LNCaP clone FGC (cell line): ENCODE data around the gene RHOG.

Experiments
- DNase-seq: peaks from one replicate; pipeline ENCODE4 v3.0.0-alpha.2; 2011; ENCODE audit warnings: low read depth
- H3K4me3 ChIP-seq: 2 replicates; pipeline ENCODE4 v1.5.1; 2011; ENCODE audit warnings: mild to moderate bottlenecking, low read depth, low read length, control low read depth
- TF ChIP-seq, protein P1 (sequence below): IDR thresholded peaks from 2 replicates; pipeline ENCODE4 v1.5.1; 2012; ENCODE audit warnings: mild to moderate bottlenecking; ENCODE audit not compliant: control insufficient read depth, insufficient read depth; ENCODE audit errors: extremely low read depth

The RHOG gene

GRCh38 chr11:3841426-3842350 lies 929 bp upstream of the RHOG start:
- TF ChIP-seq, protein P1, sequence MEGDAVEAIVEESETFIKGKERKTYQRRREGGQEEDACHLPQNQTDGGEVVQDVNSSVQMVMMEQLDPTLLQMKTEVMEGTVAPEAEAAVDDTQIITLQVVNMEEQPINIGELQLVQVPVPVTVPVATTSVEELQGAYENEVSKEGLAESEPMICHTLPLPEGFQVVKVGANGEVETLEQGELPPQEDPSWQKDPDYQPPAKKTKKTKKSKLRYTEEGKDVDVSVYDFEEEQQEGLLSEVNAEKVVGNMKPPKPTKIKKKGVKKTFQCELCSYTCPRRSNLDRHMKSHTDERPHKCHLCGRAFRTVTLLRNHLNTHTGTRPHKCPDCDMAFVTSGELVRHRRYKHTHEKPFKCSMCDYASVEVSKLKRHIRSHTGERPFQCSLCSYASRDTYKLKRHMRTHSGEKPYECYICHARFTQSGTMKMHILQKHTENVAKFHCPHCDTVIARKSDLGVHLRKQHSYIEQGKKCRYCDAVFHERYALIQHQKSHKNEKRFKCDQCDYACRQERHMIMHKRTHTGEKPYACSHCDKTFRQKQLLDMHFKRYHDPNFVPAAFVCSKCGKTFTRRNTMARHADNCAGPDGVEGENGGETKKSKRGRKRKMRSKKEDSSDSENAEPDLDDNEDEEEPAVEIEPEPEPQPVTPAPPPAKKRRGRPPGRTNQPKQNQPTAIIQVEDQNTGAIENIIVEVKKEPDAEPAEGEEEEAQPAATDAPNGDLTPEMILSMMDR, result peak; percentile 68
- peak; percentile 55 for DNase-seq
- H3K4me3 ChIP-seq, result peak overlapping the region; percentile 79

- peak overlapping the region; percentile 79 for H3K4me3 ChIP-seq
- TF ChIP-seq, protein P1, result no peak
- no peak for DNase-seq
Measured at GRCh38 chr11:3840004-3840869, 522 bp downstream of the RHOG start.

DNA sequence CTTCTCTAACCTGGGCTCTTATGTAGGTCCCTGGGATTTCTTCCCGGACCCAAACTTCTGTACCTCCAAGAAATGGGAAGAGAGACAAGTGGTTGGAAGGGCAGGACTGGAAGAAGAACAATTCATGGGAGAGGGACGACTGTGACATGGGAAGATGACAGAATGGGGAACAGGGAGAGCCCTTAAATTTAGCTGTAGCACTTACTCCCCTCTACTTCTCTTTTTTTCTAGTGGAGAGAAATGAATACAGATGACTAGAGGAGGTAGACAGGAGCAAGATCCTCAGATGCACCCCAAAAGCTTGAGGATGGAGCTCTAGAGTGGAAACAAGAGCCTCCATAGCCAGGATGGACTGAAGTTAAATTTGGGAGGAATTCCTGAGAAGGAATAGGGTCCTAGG lies 2.3 kb downstream of the RHOG start:
- TF ChIP-seq, protein P1, result no peak
- H3K4me3 ChIP-seq, result no peak overlapping the region
- DNase-seq, result no peak

DNA sequence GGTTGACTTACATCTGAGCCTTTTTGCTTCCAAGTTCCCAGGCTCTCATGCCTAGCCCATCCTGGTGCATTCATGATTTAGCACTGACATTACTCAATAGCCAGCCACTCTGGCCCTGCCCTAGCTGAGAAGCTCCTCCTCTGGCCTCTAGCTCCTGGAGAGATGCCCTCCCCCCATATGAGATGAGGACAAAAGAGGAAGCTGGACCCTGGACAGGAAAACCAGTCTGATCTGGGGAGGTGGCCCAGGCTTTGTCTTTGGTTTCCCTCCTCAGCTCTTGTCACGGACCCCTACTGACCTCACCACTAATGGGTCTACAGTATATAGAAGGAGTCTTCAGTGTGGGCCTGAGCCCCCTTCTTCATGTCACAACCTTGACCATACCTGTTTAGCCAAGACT lies 3.0 kb downstream of the RHOG start:
- TF ChIP-seq, protein P1, result no peak
- no peak overlapping the region for H3K4me3 ChIP-seq
- no peak for DNase-seq

- no peak for DNase-seq
- no peak overlapping the region for H3K4me3 ChIP-seq
- TF ChIP-seq, protein P1, result no peak
Measured at GRCh38 chr11:3836903-3837302, 3.9 kb downstream of the RHOG start.

GRCh38 chr11:3835751-3836150 lies 5.0 kb downstream of the RHOG start:
- H3K4me3 ChIP-seq, result no peak overlapping the region
- TF ChIP-seq, protein P1, result no peak

More at GRCh38 chr11:3835751-3836150, 5.0 kb downstream of the RHOG start:
- DNase-seq, result no peak
